ENCODE results near the gene TMEM200A.

TMEM200A gene

DNA sequence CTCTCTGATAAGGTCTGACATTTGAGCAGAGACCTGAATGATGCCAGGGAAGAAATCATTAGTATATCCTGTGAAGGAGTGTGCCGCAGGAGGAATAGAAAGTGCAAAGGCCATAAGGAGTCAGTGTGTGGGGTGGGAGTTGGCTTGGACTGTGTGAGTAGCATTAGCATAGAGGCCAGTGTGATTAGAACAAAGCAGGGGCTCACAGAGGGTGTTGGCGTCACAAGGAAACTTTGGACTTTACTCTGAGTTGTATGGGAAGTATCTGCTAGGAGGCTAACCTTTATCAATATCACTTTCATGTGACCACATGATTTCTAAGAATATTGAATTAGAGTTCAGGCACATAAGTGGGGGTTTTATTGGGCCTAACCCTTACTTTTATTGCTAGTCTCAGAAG lies 12.1 kb downstream of the TMEM200A start:
- DNase-seq (ENCODE audit: low spot score) = no peak

DNA sequence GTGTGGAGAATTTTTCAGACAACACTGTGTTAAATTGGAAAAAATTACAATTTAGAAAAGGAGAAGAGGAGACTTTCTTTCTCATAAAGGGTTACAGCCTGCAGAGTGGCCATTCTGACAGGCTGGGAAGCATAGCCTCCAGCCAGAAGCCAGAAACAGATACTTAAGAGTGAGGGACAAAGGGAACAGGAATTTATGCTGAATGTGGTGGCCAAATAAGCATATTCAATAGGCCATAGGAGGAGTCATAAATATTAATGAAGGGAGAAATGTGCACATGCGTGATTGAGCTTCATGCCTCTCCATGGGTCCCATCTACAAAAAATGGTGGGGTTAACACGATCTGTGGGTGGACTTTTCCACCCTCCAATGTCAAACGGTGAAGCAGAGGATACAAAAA lies 13.4 kb downstream of the TMEM200A start:
- no peak for DNase-seq (ENCODE audit: low spot score)

DNA sequence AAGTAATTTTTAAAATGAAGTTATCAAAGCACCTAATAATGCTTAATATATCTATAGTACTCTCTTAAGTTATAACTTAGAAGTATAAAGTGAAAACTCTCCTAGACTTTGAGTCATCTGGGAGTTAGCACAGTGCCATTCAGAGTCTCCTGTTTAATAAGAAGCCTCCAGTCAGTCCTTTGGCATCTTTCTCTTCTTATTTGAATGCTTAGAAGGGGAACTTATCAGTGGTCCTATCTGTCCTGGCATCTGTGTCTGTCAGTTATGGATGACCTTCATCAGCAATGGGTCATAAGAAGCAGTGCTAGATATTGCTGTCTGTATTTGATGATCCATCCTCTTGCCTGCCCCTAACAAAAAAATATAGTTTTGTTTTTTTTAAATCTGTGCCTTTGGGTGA lies 15.2 kb downstream of the TMEM200A start:
- DNase-seq (ENCODE audit: low spot score) = no peak

DNA sequence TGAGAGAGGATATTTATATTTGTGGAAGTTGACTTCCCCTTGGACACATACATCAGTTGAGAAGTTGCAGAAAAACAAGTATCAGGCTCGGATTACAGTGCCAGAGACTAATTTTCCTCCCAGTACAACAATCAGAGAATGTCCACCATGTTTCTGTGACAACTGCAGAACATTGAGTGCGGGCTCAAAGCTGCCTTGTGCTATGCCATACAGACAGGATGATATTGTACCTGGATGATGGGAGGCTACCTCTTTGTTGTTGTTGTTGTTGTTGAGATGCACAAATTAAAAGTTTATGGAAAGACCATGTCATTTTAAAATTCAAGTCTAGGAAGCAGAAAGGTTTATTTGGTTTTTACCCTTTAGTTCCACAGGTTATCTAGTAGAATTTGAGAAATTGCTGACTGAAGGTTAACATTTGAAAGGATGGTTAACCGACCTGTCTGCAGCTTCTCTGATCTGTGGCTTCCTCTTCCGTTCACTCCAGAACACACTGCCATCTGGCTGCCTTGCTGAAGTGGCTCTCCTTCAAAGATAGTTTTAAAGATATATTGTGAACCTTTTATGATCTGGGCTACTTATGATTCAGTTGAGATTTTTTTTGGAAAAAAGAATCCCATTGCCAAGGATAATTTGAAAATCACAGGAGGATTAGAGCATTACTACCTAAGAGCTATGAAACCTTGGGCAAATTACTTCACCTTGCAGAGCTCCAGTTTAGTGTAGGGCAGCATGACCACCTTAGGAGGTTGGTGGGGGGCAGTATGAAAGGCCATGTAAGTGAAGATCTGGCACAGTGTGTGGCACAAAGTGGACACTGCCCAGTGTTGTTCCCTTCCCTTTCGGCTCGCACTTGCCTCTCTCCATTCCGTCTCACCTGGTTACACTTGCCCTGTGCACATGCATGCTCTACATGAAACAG lies 15.9 kb downstream of the TMEM200A start:
- no peak for DNase-seq (ENCODE audit: low spot score)

DNA sequence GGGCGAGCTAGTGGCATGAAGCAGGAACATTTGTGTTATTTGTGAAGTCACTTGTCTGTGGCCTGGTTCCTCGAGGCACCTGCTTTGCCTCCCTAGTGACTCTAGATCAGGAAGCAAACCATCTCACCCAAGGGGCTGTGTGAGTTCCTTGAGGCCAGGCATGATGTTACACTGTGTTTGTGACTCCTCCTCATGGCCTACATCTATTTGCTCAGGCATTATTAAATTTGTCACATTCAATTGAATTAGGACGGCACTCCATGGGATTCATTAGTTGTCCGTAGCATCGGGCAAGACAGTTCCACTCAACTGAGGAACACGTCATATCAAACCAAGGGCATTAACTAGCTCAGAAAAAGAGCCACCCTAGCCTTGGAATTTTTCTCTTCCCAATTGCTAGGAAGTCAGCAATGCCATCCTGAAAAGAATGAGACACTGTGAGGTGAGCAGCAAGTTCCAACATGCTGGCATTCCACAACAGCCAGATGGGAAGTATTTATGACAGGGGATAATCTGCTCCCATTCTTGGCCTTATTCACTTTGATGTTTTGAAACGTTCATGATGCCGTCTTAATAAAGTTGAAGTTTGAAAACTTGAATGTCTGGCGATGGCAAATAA lies 17.2 kb downstream of the TMEM200A start:
- DNase-seq (ENCODE audit: low spot score) = no peak

DNA sequence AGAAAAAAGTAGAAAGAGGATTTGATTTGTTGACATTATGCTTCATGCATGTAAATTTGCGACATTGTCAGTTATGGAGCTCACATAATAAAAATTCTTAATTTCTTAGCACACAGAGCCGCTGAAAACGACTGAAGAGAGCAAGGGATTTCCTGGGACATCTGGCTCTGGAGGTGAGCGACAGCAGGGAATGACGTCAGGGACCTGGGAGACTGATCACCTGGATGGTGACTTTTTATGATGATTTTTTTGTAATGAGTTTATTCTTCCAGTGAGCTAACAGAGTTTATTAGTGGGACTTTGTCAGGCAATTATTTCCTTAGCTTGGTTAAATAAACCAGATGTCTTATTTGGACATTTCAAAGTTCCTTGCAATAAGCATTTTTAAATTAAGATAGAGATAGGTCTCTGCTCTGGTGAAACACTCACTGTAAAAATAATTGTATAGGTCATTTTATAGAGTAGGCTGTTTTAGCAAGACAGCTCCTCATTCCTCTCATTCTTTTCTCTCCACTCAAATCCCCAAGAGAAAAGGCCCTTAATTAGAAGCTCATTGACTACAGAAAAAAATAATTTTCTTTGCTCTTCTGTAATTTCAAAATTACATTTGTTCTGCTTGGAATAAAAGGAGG lies 19.4 kb downstream of the TMEM200A start:
- DNase-seq (ENCODE audit: low spot score) = no peak

DNA sequence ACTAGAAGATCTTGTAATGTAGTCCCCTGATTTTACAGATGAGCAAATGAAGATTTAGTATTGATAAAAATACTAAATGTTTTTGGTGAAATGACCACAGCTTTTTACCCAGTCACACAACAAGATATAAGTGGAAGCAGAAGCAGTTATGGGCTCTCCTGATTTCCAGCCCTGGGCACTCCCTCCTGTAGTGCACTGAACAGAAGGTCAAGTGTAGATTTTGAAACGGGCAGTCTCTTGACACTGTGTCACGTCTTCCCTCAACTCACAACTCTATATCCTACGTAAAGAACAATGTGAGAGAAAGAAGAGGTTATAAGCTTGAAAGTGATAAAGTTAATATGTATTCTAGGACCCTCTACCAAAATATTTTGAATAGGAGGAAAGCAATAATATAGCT lies 23.3 kb downstream of the TMEM200A start:
- DNase-seq (ENCODE audit: low spot score) = no peak

DNA sequence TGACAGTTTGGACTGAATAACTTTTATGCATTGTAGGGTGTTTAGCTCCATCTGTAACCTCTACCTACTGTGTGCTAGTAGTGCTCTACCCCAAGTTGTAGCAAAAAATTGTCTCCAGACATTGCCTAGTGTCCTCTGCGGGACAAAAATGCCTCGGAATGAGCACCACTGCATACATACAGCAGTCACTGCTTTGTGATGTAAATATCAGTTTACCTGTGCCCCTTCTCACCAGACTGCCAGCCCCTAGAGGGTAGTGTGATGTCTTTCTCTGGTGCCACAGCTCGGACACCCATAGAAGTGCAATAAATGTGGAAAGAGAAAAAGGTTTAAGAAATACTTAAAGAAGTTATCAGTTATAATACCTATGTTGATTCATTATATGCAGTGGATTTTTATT lies 25.1 kb downstream of the TMEM200A start:
- no peak for DNase-seq (ENCODE audit: low spot score)

DNA sequence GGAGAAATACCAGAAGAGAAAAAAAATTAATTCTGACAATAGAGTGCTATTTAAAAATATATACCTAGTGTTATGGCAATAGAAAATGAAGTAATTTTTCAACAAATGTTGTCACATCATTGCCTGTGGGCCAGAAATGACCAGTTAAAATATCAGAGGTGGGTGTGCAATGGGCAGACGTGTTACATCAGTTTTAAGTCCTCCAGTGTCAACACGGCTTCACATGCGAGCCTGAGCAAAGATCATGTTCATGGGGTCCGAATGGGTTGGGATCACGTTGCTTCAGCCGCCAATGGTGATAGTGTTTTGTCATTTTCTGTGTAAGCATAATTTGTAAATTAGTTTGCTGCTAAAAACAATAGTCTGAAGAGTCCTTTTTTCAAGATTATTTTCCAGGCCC lies 27.5 kb downstream of the TMEM200A start:
- no peak for DNase-seq (ENCODE audit: low spot score)

DNA sequence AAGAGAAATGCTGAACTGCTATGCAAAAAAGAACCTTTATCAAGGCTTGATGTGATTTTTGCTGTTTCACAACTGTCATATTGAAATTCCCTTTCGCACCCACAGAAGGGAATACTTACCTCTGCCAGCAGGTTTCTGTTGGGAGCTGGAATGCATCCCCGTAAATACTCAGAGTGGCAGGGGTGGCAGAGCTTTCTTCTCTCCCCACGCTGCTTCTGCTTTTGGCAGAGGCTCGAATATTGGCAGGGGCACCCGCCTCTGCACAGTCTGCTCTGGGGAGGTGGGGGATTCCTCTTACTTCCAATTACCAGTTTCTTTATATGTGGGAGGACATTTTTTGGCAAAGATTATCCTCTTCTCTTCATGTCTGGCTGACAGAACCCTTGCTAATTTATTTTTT lies 28.4 kb downstream of the TMEM200A start:
- DNase-seq (ENCODE audit: low spot score) = no peak

DNA sequence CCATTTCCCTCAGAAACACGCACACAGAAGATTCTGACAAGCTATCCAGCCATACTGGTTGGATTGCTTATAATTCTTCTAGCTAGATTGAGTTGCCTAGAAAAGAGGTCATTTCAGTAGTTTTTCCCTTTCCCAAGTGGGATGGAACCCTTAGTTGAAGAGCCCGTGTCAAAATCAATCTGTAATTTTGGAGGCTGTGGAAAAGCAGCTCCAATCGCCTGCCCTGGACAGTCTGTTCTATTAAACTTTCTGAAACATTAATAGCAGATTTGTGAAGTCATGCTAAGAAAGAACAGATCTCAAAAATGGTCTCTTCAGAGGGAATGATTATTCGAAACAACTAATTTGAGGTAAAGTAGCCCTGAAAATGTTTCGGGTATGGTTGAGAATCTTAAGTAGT lies 29.3 kb downstream of the TMEM200A start:
- DNase-seq (ENCODE audit: low spot score) = no peak

DNA sequence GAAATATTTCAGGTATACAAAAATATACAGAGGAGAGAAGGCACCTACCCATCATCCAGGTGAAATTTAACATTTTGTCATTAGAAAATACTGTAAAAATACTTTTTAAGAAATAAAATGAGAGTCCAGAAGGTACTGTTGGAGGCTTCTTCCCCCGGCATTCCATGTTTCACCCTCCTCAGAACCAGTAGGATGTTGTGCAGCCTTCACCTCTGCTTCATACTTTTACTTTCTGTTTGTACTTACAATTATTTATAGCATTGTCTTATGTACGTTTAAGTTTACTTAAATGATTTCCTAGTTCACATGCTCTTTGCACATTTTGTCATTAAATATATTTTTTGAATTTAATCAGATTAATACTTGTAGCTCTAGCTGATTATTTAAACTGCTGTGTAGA lies 30.9 kb downstream of the TMEM200A start:
- DNase-seq (ENCODE audit: low spot score) = no peak

DNA sequence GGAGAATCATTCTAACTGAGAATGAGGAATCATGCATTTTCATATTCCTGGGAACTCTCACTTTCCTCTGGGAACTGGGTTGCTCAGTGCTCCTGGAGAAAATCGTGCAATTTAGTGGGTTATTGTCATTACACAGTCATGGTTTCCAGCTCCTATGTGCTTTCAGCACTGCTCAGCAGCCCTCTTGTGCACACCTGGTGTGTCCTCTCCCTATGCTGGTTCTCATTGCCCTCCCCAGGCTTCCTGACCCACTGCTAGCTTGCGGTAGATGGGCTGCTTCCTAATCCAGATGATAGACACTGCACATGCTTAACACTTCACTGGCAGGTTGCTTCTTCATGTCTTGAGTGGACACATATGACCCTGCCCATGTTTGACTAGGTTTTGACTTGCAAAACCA lies 39.7 kb downstream of the TMEM200A start:
- no peak for DNase-seq (ENCODE audit: low spot score)

DNA sequence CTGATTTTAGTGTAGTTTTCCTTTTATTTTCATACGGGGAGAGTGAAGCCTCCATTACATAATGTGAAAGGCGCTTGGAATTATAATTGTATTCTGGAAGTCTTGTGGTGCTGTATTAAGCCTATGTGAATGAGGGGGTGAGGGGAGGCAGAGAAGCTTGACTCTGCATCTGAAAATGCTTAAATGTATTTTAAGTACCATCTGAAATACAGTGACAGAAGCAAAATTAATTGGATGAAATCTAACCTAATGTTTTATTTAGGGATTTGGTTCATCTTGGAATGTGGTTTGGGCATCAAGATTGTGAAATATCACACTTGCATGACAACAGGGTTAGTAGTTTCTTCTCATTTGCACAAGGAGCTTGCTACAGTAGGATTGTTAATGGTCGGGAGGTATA lies 41.2 kb downstream of the TMEM200A start:
- DNase-seq (ENCODE audit: low spot score) = no peak

DNA sequence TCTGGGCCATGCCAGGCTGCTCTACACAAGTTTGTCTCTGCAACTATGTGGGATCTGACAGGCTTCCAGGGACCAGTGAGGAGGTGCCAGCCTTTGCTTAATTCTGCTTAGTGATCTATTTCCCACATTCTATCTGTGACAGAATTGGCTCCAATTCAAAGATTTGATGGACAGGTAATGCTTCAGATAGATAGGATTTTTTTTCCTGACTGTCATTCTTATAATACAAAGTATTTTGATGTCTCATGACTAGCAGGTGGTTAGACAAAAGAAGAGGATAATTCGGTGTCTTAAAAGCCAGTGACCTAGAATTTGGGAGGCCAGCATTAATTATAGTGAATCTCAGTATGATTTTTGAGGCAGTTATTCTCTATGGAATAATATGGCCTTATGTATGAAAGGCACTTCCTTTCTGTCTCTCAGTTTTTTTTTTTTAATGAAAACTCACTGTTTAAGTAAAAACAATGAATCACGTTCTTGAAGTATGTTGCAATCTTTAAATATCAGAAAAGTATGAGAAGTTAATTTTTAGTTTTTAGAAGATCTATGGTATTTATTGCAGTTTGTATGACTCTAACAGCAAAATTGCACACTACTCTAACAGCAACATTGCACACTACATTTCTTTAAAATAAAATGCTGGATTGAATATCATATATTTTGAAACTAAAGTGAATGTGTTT lies 43.7 kb downstream of the TMEM200A start:
- DNase-seq (ENCODE audit: low spot score) = no peak

DNA sequence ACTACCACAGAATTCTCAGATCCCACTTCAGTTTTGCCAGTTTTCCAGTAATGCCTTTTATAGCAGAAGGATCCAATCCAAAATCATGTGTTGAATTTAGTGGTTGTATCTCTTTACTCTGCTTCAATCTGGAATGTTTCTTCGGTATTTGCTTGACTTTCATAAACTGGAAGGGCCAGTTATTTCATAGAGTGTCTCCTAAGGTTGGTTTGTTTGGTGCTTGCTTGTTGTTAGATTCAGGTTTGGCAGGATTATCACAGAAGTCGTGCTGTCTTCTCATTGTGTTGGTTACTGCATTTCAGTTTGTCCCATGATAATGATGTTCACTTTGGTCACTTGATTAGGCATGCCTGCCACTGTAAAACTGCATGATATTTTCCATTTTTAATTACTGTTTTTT lies 45.7 kb downstream of the TMEM200A start:
- no peak for DNase-seq (ENCODE audit: low spot score)

DNA sequence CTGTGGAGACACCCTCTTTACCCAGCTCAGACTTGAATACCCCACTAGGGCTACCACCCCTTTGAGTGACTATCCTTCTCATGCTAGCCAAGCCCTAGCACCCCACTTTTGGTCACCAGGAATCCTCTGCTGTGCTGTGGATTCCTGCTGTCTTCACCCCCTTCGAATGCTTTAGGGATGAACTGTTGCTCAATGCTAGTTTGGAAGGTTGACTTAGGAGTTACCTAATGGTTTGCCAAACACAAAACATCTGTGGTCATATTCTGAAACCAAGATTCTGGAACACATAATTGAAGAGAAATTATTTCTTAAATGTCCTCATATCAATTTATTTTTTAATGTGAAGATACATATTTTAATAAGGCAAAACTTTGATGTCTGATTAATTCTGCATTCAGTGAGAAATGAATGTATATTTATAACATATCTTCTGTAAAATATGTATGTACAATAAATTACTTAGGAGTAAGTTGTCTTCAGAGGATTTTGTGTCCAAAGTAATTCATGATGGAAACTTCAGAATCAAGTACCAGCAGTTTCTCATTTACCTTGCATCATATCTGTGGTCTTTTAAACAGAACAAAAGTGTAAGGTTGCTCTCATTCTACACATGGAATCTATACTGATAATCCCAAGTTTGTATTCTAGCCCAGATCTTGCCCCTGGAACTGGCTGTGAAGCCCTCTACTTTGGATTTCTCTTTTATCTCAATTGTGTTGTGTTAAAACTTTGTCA lies 46.9 kb downstream of the TMEM200A start:
- no peak for DNase-seq (ENCODE audit: low spot score)

DNA sequence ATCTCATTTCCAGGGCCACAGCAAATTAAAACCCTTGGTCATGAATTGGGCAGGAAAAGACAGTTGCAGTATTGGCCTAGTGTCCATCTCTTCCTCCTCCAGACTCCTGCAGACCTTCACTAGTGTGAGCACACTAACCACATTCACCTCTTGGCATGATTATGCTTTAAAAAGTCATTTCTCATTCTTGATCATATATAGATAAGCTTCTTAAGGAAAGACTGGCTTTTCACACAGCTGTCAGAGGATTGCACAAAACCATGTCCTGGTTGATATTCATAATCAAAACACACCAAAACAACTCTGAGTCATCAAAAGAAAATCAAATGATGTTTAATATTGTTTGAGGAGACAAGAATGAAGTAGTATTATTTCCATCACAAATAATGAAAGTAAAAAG lies 52.1 kb downstream of the TMEM200A start:
- DNase-seq (ENCODE audit: low spot score) = no peak

DNA sequence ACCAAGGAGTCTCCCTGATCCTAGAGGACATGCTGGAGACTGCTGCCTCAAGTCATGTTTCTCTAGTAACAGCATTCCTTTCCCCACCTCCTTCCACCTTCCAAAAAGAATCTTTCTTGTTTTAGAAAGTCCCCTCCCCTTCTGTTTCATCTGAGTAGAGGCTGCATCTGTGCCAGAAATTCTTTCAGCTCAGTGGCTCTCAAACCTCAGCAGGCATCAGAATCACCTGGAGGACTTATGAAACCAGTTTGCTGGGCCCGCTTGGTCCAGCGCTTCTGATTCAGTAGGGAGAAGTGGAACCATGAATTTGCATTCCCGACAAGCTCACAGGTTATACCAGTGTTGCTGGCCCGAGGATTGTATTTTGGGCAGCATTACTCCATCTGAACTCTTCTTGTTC lies 55.1 kb downstream of the TMEM200A start:
- DNase-seq (ENCODE audit: low spot score) = no peak

DNA sequence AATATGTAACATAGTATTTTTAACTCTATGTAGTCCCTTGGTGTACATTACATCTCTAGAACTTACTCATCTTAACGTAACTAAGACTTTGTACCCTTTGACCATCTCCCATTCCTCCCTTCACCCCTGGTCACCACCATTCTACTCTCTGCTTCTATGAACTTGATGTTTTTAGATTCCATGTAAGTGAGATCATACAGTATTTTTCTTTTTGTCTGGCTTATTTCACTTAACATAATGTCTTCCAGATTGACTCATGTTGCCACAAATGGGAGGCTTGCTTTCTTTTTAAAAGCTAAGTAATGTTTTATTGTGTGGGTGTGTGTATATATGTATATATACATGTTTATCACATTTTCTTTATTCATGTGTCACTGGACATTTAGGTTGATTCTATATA lies 55.8 kb downstream of the TMEM200A start:
- no peak for DNase-seq (ENCODE audit: low spot score)

DNA sequence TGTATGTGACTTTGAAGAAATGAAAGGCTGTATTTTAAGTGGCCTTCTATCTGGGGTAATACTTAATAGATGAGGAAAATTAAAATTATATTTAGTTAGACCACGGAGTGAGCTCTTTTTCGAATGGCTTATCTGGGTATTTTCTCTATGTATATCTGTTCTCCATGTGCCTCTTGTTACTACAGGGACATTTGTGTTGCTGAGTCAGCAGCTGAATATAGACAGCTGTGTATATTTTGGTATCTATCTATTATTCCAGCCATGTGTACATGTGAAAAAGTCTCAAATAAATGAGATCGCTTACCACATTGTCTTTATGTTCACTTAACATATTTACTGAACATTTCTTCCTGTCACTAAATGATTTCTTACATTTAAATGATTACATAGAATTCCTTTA lies 57.2 kb downstream of the TMEM200A start:
- no peak for DNase-seq (ENCODE audit: low spot score)

DNA sequence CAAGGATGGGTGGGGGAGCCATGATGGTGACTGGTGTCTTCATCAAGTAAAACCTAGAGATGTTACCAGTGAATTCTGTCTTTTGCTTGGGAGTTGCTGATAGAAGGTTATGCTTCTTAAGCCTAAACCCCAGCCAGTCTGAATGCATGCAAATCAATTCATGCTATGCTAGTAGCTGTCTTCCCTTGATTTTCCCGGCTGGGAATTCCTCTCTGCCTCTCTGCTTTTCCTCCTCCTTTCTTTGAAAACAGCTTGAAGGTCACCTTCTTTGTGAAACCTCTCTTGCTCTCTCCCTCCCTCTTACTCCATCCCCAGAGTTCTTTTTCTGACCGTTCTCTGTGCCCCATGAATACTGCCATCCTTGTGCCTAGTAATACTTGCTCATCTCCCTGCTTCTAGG lies 58.9 kb downstream of the TMEM200A start:
- no peak for DNase-seq (ENCODE audit: low spot score)
